Measurements from ENCODE around the gene PRRT2. TPM values are rescaled to one million over a fixed set of nuclear protein-coding genes. Genes with fewer than 3 reads are reported as not detected.

PRRT2 gene
- total RNA-seq, 1 experiment from 2014 or later: 6.2 TPM

GRCh38 chr16:29809850-29810698, 1.9 kb upstream of the PRRT2 start:
- in situ Hi-C loops (cut with HindIII; ENCODE audit: low sequenced_read_pairs): no loop called here
- no peak for DNase-seq (ENCODE audit: low spot score)

- in situ Hi-C loops (cut with HindIII; ENCODE audit: low sequenced_read_pairs): no loop called here
- no peak for DNase-seq (ENCODE audit: low spot score)
These were observed 1.3 kb upstream of the PRRT2 start for GRCh38 chr16:29810699-29811169.

GRCh38 chr16:29811170-29811895, 660 bp upstream of the PRRT2 start:
- peak; percentile 98 for DNase-seq (ENCODE audit: low spot score)
- in situ Hi-C loops (cut with HindIII; ENCODE audit: low sequenced_read_pairs): no loop called here

GRCh38 chr16:29812754-29813643, 1.0 kb downstream of the PRRT2 start:
- in situ Hi-C loops (cut with HindIII; ENCODE audit: low sequenced_read_pairs): no loop called here
- no peak for DNase-seq (ENCODE audit: low spot score)

GRCh38 chr16:29813644-29814562, 1.9 kb downstream of the PRRT2 start:
- no peak for DNase-seq (ENCODE audit: low spot score)
- in situ Hi-C loops (cut with HindIII; ENCODE audit: low sequenced_read_pairs): no loop called here

GRCh38 chr16:29814592-29814991, 2.6 kb downstream of the PRRT2 start:
- in situ Hi-C loops (cut with HindIII; ENCODE audit: low sequenced_read_pairs): no loop called here
- DNase-seq (ENCODE audit: low spot score): no peak

- DNase-seq (ENCODE audit: low spot score): no peak
- in situ Hi-C loops (cut with HindIII; ENCODE audit: low sequenced_read_pairs): no loop called here
These were observed 3.2 kb downstream of the PRRT2 start for GRCh38 chr16:29815032-29815721.

GRCh38 chr16:29815793-29816693, 4.0 kb downstream of the PRRT2 start, which contains the start of gene PAGR1:
TSS of gene PAGR1 (plus strand) at chr16:29816152. CDS start at chr16:29816526, 374 bp downstream.
- in situ Hi-C loops (cut with HindIII; ENCODE audit: low sequenced_read_pairs): no loop called here
- peak; percentile 99 for DNase-seq (ENCODE audit: low spot score)

GRCh38 chr16:29816694-29817441, 4.9 kb downstream of the PRRT2 start:
- in situ Hi-C loops (cut with HindIII; ENCODE audit: low sequenced_read_pairs): no loop called here
- no peak for DNase-seq (ENCODE audit: low spot score)

GRCh38 chr16:29818082-29818481, 6.1 kb downstream of the PRRT2 start:
- DNase-seq (ENCODE audit: low spot score): no peak
- in situ Hi-C loops (cut with HindIII; ENCODE audit: low sequenced_read_pairs): no loop called here

- in situ Hi-C loops (cut with HindIII; ENCODE audit: low sequenced_read_pairs): no loop called here
- no peak for DNase-seq (ENCODE audit: low spot score)
These were observed 7.5 kb downstream of the PRRT2 start for GRCh38 chr16:29819506-29819905.

GRCh38 chr16:29820271-29820701, 8.3 kb downstream of the PRRT2 start, which contains the start of gene MVP:
TSS of gene MVP (plus strand) at chr16:29820462. CDS start at chr16:29830550, 10,088 bp downstream.
- in situ Hi-C loops (cut with HindIII; ENCODE audit: low sequenced_read_pairs): no loop called here

GRCh38 chr16:29820730-29821642, 9.0 kb downstream of the PRRT2 start:
- in situ Hi-C loops (cut with HindIII; ENCODE audit: low sequenced_read_pairs): no loop called here
- no peak for DNase-seq (ENCODE audit: low spot score)

More at GRCh38 chr16:29820271-29820701, 8.3 kb downstream of the PRRT2 start, which contains the start of gene MVP:
- no peak for DNase-seq (ENCODE audit: low spot score)

GRCh38 chr16:29821643-29822115, 9.7 kb downstream of the PRRT2 start:
- DNase-seq (ENCODE audit: low spot score): no peak
- in situ Hi-C loops (cut with HindIII; ENCODE audit: low sequenced_read_pairs): no loop called here

Measured in G401 (cell line).